Inflammatory macrophage treated with lipopolysaccharide for 1 hour (primary cell): ENCODE measurements around the gene IST1.
"Not testable (repeated sequence)": the region's sequence is repeated elsewhere in the genome, so short reads cannot be mapped to it uniquely, and the experiment has no call there.

Experiments used
- DNase-seq, 2 donors: peaks; one replicate each; pipeline ENCODE4 v3.0.0-alpha.2; 2020 to 2022

Gene IST1

DNA sequence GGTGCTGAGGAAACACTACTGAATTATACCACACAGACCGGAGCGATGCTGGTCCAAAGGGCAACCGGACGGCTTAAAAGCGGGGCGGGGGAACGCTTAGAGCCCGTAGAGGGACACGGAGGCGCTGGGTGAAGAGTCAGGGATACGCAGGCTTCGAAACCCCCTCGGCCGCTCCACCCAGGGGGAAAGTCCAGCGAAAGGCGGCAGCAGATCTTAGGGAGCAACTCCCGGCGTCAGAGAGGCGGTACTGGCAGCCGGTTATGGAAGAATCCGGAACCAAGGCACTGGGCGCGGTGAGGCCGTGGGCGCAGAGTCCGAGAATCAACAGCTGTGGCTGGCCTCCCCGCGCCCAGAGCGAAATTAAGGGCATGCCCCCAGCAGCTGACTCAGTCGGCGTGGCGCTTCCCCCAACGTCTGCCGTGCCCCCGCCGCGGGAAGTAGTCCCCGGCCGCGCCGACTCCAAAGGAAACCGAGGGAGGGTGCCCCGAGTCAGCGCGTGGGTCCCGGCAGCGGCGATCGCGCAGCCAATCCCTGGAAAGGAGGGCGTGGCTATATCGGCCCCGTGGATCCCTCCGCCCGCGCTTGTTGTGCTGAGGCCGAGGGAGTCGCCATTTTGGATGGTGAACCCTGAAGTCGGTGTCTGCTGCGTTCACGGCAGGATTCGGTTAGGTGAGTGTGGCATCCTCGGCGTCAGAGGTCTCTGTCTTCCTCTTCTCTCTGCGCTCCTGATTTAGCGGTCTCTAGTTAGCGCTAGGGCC is at the start of gene IST1:
Gene IST1 (plus strand): TSS at position 611 of the 758 bp plus-strand sequence. CDS start 20,110 bp downstream, outside the sequence.
- DNase-seq, result peak; percentile 99 to 100

DNA sequence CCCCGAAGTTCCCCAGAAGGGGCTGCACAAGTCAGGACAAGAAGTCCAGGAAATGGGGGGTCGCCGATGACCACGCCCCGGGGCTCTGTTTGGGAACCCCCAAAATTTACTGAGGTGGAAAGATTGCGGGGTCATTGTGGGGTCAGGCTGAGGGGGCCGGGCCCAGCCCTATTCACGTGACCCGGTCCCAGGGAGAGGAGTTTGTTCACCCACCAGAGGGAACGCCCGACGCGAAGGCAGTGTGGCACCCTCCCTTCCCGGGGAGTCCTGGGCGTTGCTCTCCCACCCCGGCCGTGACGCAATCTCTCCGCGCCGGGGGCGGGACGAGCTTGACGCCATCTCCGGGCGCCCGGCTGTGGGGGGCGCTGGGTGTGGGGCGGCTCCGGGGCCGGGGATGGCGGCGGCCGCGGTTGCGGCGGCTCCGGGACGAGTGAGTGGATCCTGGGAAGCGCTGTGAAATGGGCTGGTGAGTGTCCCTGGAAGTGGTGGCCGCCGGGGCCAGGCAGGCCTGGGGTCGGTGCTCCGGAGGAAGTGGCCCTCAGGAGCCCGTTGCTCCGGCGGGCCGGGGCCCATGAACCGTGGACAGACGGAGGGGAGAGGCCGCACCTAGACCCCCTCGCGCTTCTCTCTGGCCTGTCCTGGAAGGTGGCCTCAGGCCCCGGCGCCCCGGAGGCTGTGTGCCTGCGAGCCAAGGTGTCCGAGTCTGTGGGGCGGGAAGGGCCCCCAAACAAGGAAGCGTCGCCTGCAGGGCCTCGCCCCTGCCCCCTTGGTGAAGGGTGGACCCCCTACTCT is 49.5 kb upstream of the IST1 start, which contains the start of gene ATXN1L:
Gene ATXN1L (plus strand): TSS at position 338 of the 792 bp plus-strand sequence. CDS start 3,765 bp downstream, outside the sequence.
- peak; percentile 94 to 99 for DNase-seq

DNA sequence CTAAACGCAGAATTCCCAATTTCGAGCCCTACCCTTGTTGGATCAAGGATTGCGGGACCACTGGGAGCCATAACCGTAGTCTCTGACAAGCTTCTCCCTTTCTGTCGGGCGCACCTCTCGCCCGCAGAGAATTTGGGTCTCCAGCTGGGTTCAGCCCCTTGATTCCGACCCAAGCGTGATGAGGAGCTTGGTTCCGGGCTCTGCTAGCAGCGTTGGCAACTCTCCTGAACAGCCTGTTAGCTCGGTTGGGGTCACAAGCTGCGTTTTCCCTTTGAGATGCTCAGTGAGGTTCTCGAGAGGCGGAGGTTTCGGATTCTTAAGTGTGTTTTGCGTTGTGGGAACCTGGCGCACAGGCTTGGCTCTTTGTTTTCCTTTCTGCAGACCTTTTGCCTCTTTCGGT is 48.9 kb upstream of the IST1 start:
- peak in 1 of 2 donors; percentile 9 for DNase-seq

DNA sequence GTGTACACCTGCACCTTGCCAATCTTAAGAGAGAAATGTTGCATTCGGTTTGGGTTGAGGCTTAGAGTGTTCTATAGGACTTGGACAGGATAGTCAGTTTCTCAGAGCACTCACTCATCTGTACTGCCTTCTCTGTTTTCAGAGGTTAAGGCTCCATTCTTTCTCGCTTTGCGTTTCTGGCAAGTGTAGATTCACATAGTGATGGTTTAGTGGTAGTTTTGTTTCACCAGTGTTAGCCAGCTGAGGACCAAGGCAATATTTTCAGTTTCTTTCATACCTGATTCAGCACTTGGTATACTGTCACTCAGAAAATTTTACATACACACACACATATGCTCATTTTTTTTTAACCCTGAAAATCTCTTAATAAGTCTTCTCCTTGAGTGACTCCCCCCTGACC is 48.2 kb upstream of the IST1 start:
- DNase-seq, result no peak

DNA sequence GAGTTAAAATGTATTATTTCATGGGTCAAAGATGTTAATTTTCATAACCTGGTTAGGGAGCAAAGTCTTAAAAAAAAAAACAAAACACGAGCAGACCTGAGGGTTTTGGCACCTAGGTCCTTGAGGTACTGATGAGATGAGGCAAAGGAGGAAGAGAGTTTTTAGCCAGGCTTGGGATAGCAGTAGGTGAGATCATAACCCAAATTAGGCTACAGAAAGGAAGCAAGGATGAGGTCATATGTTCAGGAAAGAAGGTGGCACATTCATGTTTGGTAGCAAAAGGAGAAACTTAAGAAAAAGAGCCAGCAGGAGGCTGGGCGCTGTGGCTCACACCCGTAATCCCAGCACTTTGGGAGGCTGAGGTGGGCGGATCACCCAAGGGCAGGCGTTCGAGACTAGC is 46.7 kb upstream of the IST1 start:
- DNase-seq, result no peak

- DNase-seq, result no peak
Measured at GRCh38 chr16:71851746-71852145, 43.6 kb upstream of the IST1 start.

- DNase-seq, result no peak
Measured at GRCh38 chr16:71852158-71852557, 43.2 kb upstream of the IST1 start.

DNA sequence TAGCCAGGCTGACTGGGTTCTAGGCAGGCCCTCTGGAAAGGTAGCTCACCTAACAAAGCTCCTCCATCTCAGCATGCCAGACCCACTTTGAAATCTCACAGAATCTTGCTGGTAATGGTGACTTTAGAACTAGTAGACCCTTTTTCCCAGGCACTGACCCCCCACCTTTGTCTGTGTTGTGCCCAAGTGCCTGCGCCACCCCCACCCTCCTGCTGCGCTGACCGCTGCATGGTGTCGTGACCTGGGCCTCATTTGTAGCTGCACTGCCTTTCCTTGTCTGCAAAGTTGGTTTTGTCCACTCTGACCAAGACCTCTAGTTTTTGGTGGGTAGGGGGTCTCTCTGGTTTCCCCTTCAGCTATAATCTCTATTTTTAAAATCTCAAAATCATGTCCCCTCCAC is 42.8 kb upstream of the IST1 start:
- DNase-seq, result no peak

DNA sequence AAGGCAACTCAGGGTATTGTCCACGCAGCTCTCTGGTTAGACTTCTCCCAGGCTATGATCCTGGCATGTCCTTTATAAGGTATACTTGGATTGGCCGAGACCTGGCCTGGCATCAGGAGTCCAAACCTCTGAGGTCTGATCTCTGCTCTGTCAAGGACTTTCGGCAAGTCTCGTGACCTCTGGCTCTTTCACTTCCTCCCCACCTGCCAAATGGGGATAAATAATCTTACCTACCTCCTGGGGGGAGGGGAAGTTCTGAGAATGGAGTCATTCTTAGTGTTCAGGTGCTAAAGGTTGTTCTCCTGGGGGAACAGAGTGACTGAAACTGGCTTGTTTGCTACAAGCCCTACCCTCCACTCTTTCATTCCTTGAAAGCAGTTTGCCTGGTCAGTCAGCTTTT is 41.9 kb upstream of the IST1 start:
- no peak for DNase-seq

- DNase-seq, result no peak
Measured at GRCh38 chr16:71854369-71854948, 40.9 kb upstream of the IST1 start.

DNA sequence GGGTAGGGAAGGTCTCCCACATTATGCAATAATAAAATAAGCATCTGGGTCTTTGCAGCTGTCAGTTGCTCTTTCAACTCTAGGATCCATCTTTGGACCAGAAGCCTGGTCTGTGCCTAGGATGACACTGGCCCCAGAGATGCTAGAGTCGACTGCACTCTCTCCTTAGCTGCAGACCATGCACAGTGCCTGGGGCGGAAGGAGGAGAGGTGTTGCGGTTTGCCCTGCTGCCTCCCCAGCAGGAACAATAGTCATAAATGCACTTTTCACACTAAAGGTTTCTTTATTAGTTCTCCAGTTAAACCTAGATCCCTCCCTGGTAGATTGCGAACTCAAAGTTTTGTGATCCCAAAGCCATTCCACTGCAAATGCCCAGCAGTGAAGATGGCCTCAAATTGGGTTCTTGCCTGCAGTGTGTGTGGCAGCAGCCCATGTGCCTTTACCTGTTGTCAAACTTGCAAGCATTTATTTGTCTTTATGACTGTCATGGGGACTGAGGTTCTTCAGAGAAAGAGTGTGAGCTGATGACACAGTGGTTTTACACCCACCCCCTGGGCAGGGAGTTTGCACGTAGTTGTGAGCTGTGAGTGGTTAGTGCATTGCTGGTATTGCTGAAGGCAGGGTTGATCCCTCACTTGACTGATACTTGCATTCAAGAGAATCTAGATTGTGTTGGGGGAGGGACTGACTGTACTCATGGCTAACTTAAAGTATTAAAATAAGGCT is 39.2 kb upstream of the IST1 start:
- DNase-seq, result no peak

GRCh38 chr16:71859762-71860521 is 35.4 kb upstream of the IST1 start:
- no peak for DNase-seq

DNA sequence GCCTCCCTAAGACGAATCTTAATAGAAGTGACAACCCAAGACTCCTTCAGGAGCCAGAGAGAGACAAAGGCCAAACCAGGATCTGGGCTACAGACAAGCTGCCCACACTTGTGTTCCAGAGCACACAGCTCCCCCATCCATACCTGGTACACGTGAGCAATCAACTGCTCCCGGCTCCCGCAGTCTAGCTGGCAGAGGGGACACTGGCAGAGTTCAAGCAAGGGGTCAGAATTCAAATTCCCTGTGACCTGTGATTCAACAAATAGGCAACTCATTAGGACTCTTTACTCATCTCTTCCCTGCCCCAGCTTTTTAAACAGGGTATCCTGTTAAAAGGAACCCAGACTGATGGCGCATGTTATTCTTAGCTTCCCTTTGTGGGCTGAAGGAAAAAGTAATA is 31.3 kb upstream of the IST1 start:
- no peak for DNase-seq

DNA sequence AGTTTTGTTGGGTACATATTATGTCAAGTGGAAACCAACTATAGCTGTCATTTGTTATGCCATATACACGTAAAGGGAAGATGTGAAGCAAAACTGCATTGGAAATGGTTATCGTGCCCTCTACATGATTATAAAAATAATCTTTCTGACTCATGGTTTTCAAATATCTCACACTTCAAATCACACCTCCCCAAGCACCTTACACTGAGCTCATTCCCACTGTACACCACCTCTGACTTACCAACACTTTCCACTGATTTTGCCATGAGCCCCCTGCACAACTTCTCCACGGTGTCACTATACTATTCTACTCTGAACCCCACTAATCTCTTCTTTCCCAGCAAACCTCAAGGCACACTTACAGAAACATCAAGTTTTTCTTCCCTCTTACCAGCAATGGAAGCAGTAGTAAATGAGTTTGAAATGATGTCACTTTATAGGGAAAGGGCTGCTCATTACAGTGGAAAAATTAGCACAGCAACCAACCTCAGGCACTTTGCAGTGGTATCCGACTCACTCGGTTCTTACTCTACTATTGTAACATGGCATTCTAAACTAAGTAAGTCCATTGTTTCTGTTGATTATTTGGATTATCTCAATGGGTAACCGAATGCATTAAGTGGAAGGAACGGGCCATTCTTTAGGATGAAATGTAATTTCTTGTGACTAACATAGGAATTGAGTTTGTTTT is 30.0 kb upstream of the IST1 start:
- DNase-seq, result no peak

DNA sequence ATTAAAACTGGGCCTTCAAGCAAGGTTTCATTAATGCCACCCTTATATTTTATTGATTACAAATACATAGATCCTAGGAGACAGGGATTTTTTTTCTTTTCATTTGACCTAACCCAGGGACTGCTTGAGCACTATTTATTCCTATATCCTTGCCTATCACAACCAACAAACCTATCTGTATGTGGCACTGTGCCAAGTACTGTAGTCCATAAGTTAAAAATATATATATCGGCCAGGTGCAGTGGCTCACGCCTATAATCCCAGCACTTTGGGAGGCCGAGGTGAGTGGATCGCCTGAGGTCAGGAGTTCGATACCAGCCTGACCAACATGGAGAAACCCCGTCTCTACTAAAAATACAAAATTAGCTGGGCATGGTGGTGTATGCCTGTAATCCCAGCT is 28.2 kb upstream of the IST1 start:
- DNase-seq, result not testable (repeated sequence)

DNA sequence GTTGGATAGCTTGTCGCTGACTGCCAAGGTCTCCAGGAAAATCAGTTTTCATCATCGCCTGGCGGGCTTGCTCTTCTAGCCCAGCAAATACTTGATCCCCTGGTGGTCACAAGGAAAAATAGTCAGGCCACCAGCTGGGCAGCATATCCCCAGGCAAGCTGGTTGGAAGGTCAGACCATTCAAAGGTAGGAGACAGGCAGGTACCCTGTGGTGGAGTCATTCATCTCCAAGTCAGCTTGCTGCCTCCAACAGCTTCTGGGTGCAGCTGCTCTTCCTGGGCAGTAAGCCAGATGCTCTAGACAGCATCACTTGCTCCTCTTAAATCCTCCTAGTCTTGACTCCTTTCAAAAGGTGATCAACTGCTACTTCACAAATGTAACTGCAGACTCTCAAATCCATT is 27.4 kb upstream of the IST1 start:
- DNase-seq, result no peak

- DNase-seq, result no peak
Measured at GRCh38 chr16:71869089-71869488, 26.2 kb upstream of the IST1 start.

- no peak for DNase-seq
Measured at GRCh38 chr16:71870818-71871217, 24.5 kb upstream of the IST1 start.

DNA sequence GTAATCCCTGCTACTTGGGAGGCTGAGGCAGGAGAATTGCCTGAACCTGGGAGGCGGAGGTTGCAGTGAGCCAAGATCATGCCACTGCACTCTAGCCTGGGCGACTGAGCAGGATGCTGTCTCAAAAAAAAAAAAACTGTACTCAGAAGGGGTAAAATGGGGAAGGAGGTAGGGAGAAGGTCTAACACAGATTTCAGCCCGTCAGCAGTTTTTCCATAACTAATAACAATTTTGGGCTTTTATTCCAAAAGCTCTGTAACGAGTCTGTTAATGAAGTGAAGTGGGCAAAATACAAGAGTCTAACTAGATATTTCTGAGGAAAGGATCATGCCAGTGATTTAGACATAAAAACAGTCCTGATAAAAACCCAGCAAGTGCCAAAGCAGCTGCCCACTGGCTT is 22.1 kb upstream of the IST1 start:
- no peak for DNase-seq

GRCh38 chr16:71878911-71879310 is 16.4 kb upstream of the IST1 start:
- DNase-seq, result no peak

DNA sequence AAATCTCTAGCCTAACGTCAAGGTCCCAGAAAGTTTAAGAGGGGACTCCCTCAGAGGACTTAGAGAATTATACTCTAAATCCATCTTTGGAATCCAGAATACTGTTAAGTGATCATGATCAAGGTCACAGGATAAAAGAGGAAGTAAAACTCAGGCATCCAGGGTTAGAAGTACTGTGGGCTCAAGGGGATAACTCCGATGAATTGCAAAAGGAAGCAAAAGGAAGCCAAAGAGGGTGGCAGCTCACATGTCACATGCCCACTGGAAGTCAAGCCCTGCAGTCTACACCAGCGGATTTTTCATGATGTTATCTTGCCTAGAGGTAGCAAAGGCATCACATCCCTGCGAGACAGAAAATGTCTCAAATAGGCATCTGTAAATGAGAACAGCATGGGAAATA is 15.2 kb upstream of the IST1 start:
- peak; percentile 47 to 74 for DNase-seq
